ENCODE results near the gene PLAC9.
"Not testable (repeated sequence)": the region's sequence is repeated elsewhere in the genome, so short reads cannot be mapped to it uniquely, and the experiment has no call there.

The PLAC9 gene, protein sequence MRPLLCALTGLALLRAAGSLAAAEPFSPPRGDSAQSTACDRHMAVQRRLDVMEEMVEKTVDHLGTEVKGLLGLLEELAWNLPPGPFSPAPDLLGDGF

DNA sequence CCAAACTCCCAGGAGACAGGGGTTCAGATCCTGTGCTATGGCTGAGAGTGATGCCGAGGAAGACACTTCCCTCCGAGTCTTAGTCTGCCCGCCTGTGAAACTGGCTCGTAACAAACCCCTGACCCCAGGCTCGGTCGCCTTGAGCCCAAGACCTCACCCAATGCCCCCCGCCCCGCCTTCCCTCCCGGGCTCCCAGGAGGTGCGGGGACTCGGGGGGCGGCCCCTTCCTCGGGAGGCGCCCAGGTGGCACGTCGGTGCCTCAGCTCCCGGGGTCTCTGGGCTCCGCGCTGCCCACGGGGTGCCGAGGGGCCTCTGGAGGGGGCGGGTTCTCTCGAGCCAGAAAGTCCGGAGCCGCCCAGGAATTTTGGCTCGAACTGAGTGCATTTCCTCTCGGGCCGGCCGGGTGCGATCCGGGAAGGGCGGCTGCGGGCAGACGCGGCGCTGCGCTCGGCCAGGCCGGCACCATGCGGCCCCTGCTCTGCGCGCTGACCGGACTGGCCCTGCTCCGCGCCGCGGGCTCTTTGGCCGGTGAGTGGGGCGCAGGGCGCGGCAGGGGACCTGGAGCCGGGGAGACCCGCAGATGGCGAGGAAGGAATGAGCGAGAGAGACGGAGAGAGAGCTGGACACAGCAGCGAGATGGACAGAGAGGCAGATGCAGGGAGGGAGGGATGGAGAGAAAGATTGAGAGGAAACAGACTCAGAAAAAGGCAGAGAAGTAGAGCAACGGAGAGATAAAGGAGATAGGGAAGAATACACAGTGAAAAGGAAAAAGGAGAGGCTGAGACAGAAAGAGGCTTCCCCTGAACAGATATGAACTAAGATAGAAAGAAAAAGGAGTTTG lies at the start of gene PLAC9:
Gene PLAC9, plus strand, starts transcription at position 432 of the 841 bp plus-strand sequence. Its CDS starts 33 bp downstream, at position 465.
- peak; percentile 61 for DNase-seq (ENCODE audit: low spot score)

DNA sequence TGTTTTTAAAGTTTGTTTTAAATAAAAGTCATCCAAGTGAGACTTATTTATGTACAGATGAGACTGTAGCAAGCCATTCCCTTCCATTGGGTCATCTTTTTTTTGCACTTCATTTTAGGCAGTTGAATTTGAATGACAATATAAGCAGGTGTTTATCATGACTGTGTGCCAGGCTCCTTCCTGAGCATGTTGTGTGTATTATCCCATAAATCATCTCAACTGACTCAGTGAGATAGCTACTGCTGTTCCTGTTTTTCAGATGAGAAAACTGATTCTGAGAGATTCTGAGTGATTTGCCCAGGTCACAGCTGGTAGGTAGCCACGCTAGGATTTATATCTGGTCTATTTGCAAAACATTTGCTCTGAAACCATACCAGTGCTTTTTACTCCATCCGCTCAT lies 42.4 kb upstream of the PLAC9 start:
- DNase-seq (ENCODE audit: low spot score): no peak

DNA sequence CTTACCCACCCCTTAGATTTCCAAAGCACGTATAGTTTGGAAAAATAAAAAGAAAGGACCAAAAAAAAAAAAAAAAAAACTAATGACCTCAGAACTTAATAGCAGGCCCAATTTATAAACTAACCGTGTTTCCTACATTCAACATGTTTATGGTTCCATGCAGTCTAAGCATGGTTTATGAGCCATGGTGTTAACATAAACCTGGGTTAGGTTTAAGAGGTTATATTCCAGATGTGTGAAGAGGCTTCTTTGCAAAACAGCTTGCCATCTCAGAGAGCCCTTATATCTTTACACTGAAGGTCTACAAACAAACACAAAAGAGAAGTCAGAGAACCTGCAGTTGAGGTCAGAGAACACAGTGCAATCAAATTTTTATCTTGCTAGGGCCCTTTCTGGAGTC lies 38.3 kb upstream of the PLAC9 start:
- no peak for DNase-seq (ENCODE audit: low spot score)

DNA sequence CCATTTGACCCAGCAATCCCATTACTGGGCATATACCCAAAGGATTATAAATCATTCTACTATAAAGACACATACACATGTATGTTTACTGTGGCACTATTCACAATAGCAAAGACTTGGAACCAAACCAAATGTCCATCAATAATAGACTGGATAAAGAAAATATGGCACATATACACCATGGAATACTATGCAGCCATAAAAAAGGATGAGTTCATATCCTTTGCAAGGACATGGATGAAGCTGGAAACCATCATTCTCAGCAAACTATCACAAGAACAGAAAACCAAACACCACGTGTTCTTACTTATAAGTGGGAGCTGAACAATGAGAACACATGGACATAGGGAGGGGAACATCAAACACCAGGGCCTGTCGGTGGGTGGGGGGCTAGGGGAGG lies 34.3 kb upstream of the PLAC9 start:
- DNase-seq (ENCODE audit: low spot score): not testable (repeated sequence)

DNA sequence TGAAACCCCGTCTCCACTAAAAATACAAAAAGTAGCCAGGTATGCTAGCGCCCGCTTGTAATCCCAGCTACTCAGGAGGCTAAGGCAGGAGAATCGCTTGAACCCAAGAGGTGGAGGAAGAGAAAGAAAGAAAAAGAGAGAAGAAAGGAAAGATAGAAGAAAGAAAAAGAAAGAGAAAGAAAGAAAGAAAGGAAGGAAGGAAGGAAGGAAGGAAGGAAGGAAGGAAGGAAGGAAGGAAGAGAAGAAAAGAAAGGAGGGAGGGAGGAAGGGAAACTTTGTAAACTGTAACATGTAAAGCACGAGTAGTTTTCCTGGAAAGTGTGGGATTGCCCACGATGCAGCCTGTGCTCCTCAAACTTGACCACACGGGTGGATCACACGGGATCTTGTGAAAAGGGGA lies 33.2 kb upstream of the PLAC9 start:
- DNase-seq (ENCODE audit: low spot score): not testable (repeated sequence)

DNA sequence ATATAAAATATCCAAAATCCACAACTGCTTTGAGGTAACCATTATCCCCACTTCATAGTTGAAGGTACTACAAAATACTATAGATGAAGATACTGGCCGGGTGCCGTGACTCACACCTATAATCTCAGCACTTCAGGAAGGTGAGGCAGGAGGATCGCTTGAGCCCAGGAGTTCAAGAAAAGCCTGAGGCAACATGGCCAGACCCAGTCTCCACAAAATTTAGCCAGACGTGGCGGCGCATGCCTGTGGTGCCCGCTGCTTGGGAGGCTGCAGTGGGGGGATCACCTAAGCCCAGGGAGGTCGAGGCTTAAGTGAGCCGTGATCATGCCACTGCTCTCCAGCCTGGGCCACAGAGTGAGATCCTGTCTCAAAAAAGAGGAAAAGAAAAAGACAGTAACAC lies 32.4 kb upstream of the PLAC9 start:
- no peak for DNase-seq (ENCODE audit: low spot score)

DNA sequence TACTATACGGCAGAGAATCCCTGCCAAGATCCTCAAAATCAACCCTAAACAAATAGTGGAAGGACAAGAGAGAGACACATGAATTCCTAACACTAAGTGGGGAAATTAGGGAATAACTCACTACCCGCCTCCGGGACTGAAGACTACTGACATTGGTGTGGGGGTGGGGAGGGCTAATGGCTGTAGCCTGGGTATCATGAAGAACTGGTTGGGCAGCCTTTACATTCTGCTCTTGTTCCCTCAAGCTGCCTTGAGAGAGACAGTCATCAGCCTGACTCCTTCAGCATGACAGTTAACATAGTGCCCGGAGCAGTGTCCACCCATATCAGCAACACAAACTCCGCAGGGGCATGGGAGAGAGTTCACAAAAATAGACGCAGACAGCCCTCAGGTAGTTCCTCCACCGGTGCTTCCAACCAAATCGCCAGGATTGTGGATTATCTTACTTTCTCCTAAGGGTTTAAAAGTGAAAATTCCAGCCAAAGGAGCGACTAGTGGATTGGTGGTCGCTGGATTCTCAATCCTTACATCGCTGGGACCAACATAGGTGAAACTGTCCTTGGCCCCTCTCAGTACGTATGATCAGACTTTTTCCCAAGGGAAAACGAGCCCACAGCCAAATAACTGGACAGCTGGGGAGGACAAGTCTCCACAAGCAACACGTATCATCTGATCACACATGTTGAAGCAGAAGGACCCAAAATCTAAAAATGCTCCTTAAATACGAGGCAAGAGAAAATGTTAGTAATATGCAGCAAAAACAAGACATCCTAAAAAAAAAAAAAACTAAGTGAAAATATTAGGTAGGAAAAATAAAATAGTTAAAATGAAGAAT lies 31.5 kb upstream of the PLAC9 start:
- peak; percentile 28 for DNase-seq (ENCODE audit: low spot score)

DNA sequence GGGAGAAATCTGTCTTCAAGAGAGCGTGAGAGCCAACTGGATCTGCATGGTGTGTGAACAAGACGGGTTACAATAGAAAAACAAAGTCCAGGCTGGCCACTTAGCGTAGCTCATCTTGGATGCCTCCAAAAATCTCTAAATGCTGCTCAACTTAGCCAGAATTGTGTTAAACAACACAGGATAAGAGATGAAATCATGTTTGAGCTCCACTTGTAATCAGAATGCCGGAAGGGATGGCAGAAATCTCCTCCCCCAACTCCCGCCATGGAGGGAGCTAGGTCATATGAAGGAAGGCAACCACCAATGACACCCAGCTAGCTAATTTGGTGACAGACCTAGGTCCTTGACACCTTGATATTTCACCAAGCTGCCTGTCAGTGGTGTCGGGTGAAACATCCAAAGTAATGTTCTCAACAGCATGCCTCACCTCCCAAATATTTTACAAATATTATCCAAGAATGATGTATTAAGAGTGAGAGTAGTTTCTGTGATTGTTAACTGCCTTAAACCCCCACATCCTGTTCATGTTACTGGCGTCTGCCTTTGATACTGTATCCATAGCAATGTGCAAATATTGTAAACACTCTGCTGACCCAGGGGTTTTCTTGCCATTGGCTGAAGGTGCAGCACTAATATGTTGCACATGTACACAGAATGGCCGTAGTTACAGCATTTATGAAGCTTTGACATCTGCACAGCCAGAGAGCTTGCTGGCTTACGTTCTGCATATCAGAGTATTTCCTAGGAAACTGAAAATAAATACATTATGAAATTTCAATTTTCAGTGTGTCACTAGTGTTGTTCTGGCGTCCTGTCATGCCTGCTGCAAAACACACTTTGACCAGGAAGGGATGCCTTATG lies 28.2 kb upstream of the PLAC9 start:
- no peak for DNase-seq (ENCODE audit: low spot score)

DNA sequence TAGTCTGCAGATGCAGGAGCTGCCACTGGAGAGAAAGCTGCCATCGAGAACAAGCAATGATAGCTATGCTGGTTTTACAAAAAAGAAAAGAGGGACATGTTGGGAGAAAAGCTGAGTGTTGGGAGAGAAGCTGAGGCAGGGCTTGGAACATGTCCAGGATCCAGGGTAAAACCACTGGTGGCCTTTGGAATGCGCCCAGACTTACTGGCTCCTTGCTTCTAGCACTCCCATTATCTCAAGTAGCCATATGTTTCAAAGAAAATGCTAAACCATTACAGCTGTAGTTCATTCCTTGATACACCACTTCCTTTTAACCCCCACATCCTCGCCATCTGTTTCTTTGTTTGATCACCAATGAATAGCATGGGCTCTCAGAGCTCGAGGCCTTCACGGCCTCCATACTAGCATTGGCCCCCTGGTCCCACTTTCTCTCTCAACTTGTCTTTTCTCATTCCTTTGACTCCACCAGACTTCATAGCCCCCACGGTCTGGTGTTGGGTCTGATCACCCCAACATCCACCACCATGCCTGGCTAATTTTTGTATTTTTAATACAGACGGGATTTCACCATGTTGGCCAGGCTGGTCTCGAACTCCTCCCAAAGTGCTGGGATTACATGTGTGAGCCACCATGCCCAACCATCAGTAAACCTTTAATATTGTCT lies 23.8 kb upstream of the PLAC9 start:
- DNase-seq (ENCODE audit: low spot score): no peak

DNA sequence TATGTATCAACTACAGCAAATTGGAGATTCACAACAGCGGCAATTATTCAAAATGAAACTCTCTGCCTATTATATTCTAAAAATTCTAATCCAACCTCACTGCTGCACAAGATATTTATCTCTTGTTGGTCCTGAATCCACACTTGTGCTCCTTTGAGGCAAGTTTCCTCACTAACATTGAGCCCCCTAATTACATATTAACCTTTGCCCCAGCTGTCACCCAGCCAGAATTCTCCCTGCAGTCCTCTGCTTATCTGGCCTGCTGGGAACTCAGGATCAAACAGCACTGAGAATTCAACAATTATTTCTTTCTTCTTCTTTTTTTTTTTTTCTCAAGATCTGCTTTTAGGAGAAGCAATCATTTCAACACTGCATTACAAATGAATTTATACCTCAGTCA lies 21.5 kb upstream of the PLAC9 start:
- DNase-seq (ENCODE audit: low spot score): no peak

DNA sequence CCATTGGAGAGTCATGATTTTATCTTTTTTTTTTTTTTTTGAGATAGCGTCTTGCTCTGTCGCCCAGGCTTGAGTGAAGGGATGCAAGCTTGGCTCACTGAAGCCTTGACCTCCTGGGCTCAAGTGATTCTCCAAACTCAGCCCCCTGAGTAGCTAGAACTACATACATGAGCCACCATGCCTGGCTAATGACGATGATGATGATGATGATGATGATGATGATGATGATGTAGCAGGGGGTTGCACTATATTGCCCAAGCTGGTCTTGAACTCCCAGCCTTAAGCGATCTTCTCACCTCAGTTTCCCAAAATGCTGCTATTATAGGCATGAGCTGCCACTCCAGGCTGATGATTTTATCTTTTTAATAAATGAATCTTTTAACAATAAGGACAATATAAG lies 13.9 kb upstream of the PLAC9 start:
- DNase-seq (ENCODE audit: low spot score): no peak

DNA sequence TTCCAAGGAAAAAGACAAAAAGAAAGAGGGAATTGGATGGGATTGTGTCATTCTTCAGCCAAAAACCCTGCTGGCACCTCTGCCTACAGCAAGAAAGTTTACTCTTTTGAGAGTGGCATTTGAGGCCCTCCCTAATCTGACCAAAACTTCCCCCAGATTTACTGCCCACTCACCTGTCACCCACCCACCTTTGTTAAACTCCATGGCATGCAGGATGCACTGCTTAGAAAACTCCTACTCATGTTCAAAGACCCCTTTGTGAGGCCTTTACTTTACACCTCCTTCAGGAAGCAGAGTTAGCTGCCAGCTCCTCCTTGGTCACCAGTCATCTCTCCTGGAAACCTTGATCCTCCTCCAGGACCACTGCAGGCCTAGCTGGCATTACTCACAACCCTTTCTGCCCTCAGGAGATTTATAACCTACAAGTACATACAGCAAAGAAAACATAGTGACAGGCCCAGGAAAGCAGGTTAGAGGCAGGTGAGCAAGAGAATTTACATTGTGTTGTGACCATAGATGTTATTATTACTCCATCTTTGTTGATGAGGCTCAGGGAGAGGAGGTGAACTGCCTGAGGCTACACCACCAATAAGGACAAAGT lies 10.3 kb upstream of the PLAC9 start:
- no peak for DNase-seq (ENCODE audit: low spot score)

DNA sequence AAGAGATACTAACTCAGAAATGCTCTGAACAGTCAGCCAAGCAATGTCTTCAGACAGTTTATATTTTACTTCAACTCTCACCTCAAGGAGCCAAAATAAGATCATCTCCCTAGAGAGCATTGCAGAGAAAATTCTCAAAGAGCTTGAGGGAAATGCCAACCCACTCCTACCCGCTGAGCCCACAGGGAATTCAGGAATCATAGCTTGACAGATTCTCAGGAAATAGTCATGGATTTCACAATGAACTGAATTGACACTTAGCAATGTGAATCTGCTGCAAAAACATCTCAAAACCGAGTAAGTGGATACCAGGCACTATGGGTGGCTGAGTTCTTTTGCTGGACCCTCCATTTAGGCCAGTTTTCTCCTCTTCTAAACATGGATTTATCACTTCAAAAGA lies 9.8 kb upstream of the PLAC9 start:
- no peak for DNase-seq (ENCODE audit: low spot score)

DNA sequence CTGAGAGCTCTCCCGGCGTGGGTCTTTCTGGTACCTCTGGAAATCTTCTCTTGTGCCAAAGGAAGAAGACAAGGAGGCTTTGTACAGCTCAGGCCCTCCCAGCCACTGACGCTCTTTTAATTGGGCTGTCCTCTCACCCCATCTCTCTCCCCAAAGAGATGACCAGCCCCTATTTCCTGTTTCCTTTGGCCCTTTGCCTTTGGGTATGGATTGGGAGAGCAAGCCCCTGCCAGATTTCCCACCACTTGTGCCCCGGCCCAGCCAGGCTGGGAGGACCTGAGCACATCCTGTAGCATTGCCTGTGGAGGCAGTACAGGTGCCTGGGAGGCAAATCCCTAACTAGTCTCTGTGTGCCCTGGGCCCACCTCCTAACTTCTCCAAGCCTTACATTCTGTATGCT lies 5.7 kb upstream of the PLAC9 start:
- DNase-seq (ENCODE audit: low spot score): no peak

DNA sequence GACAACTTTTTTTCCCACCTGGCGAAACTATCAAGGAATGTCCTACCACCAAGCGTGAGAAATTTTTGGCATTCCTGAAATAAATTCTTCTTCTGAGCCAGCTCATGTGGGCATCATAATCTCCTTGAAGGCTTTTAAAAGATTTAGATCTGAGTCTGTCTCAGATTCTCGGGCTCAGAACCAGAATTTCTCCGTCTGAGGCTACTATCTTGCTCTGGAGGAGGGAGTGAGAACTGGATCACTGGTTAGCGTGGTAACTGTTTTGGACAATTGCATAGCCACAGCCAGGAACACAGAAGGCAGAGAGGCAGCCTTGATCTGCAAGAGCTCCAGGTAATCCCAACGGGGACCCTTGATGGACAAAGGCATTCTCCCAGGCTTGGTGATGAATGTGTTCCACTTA lies 1.0 kb upstream of the PLAC9 start:
- peak; percentile 37 for DNase-seq (ENCODE audit: low spot score)

DNA sequence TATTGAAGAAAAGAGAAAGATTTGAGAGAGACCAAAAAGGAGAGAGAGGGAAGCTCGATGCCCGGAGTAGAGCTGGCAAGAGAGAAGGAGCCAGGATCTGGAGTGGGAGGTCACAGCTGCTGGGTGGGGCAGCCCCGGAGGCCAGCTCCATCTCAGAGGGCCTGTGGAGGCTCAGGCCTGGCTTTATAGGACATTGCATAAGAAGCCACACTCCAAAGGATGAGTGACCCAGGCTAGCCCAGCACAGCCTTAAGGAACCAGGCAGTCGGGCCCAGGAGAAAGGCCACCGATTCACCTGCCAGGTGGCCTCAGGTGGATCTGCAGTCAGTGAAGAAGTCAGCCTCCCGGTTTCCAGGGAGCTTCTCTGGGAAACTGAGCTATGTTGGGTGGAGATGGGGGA lies 676 bp downstream of the PLAC9 start:
- no peak for DNase-seq (ENCODE audit: low spot score)

DNA sequence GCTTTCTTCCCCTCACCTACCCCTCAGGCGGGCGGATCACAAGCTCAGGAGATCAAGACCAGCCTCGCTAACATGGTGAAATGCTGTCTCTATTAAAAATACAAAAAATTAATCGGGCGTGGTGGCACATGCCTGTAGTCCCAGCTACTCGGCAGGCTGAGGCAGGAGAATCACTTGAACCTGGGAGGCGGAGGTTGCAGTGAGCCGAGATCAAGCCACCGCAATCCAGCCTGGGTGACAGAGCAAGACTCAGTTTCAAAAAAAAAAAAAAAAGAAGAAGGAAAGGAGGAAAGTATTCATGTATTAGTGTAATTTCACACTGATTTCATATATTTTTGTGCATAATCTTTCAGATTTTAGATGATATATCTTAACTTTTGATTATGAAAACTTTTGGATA lies 1.2 kb downstream of the PLAC9 start:
- DNase-seq (ENCODE audit: low spot score): not testable (repeated sequence)

DNA sequence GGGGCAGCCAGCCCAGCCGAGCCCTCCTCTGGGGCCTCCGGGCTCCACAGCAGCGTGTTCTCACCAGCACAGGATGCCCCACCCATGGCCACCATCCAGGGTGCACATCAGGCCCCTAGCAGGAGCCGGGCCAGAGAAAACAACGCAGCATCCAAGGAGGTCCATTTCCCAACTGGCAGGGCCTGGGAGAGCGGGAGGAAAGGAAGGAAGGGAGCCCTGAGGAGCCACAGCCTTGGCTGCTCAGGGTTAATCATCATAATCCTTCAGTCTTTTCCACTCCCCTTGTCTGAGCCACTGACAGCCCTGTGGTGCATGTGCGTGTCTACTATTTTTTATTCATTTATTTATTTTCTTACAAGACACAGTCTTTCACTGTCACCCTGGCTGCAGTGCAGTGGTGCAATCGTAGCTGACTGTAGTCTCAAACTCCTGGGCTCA lies 3.6 kb downstream of the PLAC9 start:
- no peak for DNase-seq (ENCODE audit: low spot score)

DNA sequence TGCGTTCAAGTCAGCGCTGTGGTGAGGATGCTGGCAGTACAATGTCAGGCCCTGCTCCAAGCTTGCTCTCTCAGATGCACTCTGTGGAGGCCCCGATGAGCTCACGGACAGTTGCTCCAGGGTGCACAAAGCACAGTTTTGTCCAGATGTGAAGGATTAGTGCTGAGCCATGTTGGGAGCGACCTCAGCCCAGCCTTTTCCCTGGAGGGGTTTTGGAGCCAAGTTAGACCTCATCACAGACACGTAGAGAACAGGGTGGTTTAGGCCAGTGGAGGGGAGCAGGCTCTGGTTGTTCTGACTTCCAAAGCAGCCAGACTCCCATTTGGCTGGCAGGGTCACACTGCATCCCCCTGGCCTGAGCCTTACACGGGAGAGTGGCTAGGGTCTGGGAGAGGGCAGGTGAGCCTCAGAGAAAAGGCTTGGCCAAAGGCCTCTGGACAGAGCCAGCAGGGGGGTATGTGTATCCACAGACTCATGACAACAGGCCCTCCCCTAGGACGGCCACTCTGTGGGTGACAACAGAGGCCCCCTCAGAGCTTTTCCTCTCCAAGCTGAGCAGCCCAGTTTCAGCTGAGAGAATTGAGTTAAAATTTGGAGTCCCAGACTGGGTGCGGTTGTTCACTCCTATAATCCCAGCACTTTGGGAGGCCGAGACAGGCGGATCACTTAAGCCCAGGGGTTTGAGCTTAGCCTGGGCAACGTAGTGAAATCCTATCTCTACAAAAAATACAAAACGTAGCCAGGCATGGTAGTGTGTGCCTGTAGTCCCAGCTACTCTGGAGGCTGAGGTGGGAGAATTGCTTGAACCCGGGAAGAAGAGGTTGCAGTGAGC lies 4.7 kb downstream of the PLAC9 start:
- no peak for DNase-seq (ENCODE audit: low spot score)

DNA sequence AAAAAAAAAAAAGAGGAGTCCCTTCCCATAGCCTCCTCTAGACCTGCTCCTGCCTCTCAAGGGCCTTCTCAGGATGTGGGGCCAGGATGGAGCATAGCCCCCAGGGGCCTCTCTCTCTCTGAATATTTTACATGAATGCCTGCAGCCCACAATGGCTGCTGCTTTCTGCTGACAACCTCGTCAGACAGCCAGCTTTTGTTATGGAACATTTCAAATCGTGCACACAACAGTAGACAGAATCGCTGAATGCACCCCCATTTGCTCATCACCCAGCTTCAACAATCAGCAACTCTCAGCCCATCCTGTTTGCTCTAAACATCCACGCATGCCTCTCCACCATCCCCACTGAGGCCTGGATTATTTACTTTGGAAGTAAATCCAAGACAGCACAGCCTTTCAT lies 5.4 kb downstream of the PLAC9 start:
- DNase-seq (ENCODE audit: low spot score): no peak
